Measurements from ENCODE around the gene CRLF1. TPM values are rescaled to one million over a fixed set of nuclear protein-coding genes. Genes with fewer than 3 reads are reported as not detected.

Gene CRLF1
- total and polyA plus RNA-seq, 10 of the 15 experiments (the other 5 are each of a cell fraction or from before 2014, with no cell fraction given) = 0.10 to 1.2 (median 0.49) TPM; not detected in 4

- ChIA-PET CTCF (interaction anchor here (0.6 to 2.6 kb wide), 17 partner anchors 8 to 369 kb away, joined by 3 to 24 read pairs (median 3); partner anchors contain the start of gene FKBP8), RAD21 (ENCODE audit: unreplicated experiment) (interaction anchor here (0.8 to 2.1 kb wide), 9 partner anchors 36 to 254 kb away, joined by 3 to 7 read pairs (median 5); partner anchors contain the start of gene UPF1), POLR2A (interaction anchor here (0.9 kb wide), 1 partner anchor 37 kb away, joined by 3 read pairs; the partner anchor contains the start of gene KXD1), SMC1A (ENCODE audit: uncharacterized antibody, unreplicated experiment) (interaction anchor here (1.1 to 2.3 kb wide), 4 partner anchors 73 to 254 kb away, joined by 3 to 11 read pairs (median 4); partner anchors contain the start of gene ELL)
- in situ Hi-C loops (cut with MboI) = no loop called here
- no TSS peak for BruUV-seq (replicated peaks)
- ATAC-seq (peak; percentile 81), DNase-seq (ENCODE audit: low read depth, low spot score) (no peak), FAIRE-seq (peak; percentile 31)
- Histone ChIP-seq H3K27ac (ENCODE audit: control insufficient read depth, insufficient read depth) (no peak overlapping the region), H2AFZ (ENCODE audit: control insufficient read depth, low read depth, low read length) (peak overlapping the region; percentile 45), H3K79me2 (ENCODE audit: control insufficient read depth, insufficient read depth, low read length) (peaks cover 4% of the 10 kb centered on the region; the same call in 1 of the 2 replicates), H3K36me3 (ENCODE audit: control insufficient read depth in 2 of 2, insufficient read depth in 2 of 2, low read length in 1 of 2) (peaks cover 0 to 3% of the 10 kb centered on the region in 2 experiments; a peak in 1 of 4 replicates), H4K20me1 (ENCODE audit: control insufficient read depth, insufficient read depth) (no peaks in the 10 kb centered on the region; the same call in 1 of the 2 replicates), H3K4me3 (peak overlapping the region; percentile 67), H3K27me3 (replicated peaks in 1 of 2; ENCODE audit: control insufficient read depth in 2 of 2, insufficient read depth in 2 of 2, low read length in 1 of 2) (peaks cover 2% of the 10 kb centered on the region in 2 experiments; a peak in 1 of 4 replicates), H3K4me2 (ENCODE audit: control insufficient read depth, insufficient read depth) (peak overlapping the region; percentile 73), H3K4me1 (ENCODE audit: control insufficient read depth, insufficient read depth, low read length) (peaks cover 15% of the 10 kb centered on the region), H3K9me3 (replicated peaks; ENCODE audit: control insufficient read depth, insufficient read depth, low read length) (no peaks in the 10 kb centered on the region), H3K9ac (ENCODE audit: control insufficient read depth, insufficient read depth, low read length) (no peak overlapping the region; the same call in 1 of the 2 replicates)
- intact Hi-C loops (cut with micrococcal nuclease; ENCODE audit: unreplicated experiment) = loop anchor here (2.0 to 5.0 kb wide), 2 partner anchors 83 to 238 kb away; partner anchors contain the start of gene UPF1
- WGBS (ENCODE audit: insufficient coverage, insufficient replicate concordance, low lambda C conversion rate, missing lambda C conversion rate) = 2% methylated on average over 44 of the region's 54 CpGs
- TF ChIP-seq TCF3 (IDR thresholded peaks at IDR 0.05; ENCODE audit: borderline replicate concordance, insufficient read depth, low read depth, low read length) = 0 out of 2 replicates have a peak, but pooled peaks have one; percentile 3
- TF ChIP-seq KAT2A (conservative IDR thresholded peaks at IDR 0.05; ENCODE audit: control insufficient read depth, low read depth, low read length) = no peak
- TF ChIP-seq CBX3 (IDR thresholded peaks at IDR 0.05; ENCODE audit: borderline replicate concordance, low read depth) = no peak
- TF ChIP-seq YBX1 (IDR thresholded peaks at IDR 0.05) = no peak
- TF ChIP-seq E4F1 (IDR thresholded peaks at IDR 0.05; ENCODE audit: borderline replicate concordance, partially characterized antibody) = no peak
- no peak for TF ChIP-seq ZBTB33 (IDR thresholded peaks at IDR 0.05)
- TF ChIP-seq ZBTB11 (CRISPR knock-in tag; IDR thresholded peaks at IDR 0.05) = no peak
- no peak for TF ChIP-seq CEBPB (IDR thresholded peaks at IDR 0.05; ENCODE audit: borderline replicate concordance in 1 of 2, low read depth in 2 of 2, low read length in 2 of 2)
- no peak for TF ChIP-seq PAX5 (IDR thresholded peaks at IDR 0.05; ENCODE audit: borderline replicate concordance, low read depth, low read length)
Observed at GRCh38 chr19:18594096-18594823, 12.3 kb downstream of the CRLF1 start.
